NCI-H128 (cell line): ENCODE data around the gene DNAJB13.
A peak's percentile ranks its signal among the peaks of the same experiment; 100 is the strongest.
"Not testable (repeated sequence)": the region's sequence is repeated elsewhere in the genome, so short reads cannot be mapped to it uniquely, and the experiment has no call there.

Experiments used
- DNase-seq: peaks from one replicate; lab custom pipeline; 2025; ENCODE audit not compliant: unreplicated experiment; lab: John Stamatoyannopoulos, UW

DNAJB13 gene

GRCh38 chr11:73976451-73977151 is 25.8 kb downstream of the DNAJB13 start:
- DNase-seq = no peak

DNA sequence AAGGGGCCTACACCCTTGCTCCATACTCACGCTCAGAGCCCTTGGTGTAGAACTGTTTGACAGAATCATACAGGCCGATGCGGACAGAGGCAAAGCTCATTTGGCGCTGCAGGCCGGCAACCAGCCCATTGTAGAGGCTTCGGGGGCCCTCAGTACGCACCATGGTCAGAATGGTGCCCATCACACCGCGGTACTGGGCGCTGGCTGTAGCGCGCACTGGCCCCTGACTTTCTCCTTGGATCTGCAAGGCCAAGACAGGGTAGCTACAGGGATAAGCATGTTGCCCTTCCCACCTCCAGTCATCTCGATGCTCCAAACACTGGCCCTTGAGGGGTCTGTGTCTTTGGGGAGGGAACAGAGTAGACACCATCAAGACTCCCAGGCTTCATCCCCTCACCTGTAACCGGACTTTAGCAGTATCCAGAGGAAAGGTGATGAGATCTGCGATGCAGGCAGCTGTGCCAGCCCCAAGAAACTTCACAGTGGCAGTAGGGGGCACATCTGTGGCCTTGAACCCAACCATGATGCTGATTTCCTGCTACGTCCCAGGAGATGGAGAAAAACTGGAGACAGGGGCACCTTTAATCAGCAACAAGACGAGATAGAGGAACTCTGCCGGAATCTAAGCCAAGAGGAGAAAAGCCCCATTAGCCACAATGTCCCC is 27.2 kb downstream of the DNAJB13 start:
- no peak for DNase-seq

DNA sequence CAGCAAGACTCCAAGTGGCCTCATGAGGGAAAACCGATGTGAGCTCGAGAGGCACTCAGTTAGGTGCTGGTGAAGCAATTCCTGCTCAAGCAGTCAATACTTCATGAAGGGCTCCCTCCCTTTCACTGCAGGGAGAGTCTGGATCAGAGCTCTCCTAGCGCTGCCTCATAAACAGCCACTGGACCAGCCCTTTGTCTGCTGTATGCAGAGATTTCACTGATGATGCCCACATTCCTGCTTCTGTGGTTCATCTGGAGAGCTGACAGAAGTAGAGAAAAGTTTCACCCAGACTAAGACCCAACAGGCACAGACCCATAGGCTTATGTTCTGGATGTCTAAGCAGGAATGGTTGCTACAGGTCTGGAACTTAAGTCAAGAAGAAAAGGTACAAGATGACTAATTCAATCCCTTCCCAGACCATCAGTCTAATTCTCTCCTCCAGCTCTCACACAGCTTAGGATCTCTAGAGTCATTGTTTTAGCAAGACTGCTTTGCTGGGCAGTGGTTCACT is 27.8 kb downstream of the DNAJB13 start:
- no peak for DNase-seq

- peak; percentile 20 for DNase-seq
Observed at GRCh38 chr11:73980001-73980961, 29.5 kb downstream of the DNAJB13 start.

GRCh38 chr11:73981051-73981805 is 30.4 kb downstream of the DNAJB13 start:
- DNase-seq = no peak

GRCh38 chr11:73982595-73982989 is 31.8 kb downstream of the DNAJB13 start, which contains the start of gene UCP2:
TSS of gene UCP2 (minus strand) at chr11:73982843. CDS start at chr11:73978378, 4,465 bp downstream.
- peak; percentile 82 for DNase-seq

- peak; percentile 94 for DNase-seq
Observed at GRCh38 chr11:73982990-73983740, 32.3 kb downstream of the DNAJB13 start.

GRCh38 chr11:73983741-73984538 is 33.1 kb downstream of the DNAJB13 start:
- no peak for DNase-seq

GRCh38 chr11:73985661-73986060 is 34.8 kb downstream of the DNAJB13 start:
- not testable (repeated sequence) for DNase-seq

DNA sequence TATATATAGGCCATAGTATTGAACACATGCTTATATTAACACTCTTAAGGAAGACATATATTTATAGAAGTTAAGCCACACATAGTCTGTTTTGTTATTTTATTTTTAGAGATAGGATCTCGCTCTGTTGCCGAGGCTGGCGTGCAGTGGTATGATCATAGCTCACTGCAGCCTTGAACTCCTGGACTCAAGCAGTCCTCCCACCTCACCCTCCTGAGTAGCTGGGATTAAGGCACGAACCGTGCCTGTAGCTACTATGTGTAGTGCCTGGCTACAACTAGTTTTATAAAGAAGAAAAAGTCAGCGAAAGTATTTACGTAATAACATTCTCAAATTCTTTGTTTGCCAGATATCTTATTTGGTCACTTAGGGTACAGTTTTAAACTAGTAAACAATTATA is 37.4 kb downstream of the DNAJB13 start:
- no peak for DNase-seq

DNA sequence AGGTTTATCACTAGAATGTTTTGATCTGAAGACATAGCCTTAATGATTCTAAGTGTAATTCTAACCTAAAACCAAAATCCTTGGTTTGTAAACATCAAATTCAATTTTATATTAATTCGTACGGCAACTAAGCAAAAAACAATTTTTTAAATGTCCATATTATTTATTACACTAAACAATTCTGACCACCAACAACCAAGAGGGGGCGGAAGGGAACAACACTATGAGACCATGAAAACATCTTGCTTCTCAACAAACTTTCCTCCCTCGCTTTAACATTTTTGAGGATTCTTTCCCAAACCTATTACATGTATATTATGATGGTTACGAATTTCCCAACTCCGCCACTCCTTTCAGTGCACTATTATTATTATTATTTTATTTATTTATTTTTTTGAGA is 38.3 kb downstream of the DNAJB13 start:
- DNase-seq = no peak

- DNase-seq = no peak
Observed at GRCh38 chr11:73990730-73991129, 39.9 kb downstream of the DNAJB13 start.

- DNase-seq = no peak
Observed at GRCh38 chr11:73991471-73992006, 40.7 kb downstream of the DNAJB13 start.

DNA sequence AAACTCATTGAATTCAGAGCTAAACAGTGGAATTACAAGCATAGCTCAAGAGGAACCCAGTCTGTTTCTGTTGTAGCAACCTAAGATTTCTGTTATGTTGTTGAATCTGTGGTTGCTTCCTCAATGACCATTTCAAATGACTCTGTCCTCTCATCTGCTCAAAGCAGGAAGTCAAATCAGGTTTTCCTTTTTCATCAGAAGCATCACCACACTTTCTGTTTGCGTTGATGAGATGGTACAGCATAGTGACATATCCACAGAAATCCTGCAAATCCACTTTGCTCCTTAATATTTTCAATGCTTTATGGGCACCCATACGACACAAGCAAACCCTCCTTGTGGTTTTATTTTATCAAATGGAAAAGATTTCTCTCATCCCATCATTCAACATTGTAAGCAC is 44.4 kb downstream of the DNAJB13 start:
- DNase-seq = no peak

- DNase-seq = no peak
Observed at GRCh38 chr11:73995731-73996130, 44.9 kb downstream of the DNAJB13 start.

DNA sequence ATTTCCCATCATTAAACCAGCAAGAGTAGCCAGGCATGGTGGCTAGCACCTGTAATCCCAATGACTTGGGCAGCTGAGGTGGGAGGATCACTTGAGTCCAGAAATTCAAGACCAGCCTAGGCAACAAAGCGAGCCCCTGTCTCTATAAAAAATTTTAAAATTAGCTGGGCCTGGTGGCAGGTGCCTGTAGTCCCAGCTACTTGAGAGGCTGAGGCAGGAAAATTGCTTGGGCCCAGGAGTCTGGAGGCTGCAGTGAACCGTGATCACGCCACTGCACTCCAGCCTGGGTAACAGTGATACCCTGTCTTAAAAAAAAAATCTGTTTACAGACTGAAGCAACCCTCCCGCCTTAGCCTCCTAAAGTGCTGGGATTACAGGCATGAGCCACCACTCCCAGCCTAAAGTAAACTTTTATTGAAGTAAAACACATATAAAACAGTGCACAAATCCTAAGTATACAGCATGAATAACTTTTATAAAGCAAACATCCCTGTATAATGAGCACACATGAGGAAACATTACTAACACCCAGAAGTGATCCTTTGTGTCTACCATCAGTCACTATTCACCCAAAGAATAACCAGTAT is 45.4 kb downstream of the DNAJB13 start:
- no peak for DNase-seq

DNA sequence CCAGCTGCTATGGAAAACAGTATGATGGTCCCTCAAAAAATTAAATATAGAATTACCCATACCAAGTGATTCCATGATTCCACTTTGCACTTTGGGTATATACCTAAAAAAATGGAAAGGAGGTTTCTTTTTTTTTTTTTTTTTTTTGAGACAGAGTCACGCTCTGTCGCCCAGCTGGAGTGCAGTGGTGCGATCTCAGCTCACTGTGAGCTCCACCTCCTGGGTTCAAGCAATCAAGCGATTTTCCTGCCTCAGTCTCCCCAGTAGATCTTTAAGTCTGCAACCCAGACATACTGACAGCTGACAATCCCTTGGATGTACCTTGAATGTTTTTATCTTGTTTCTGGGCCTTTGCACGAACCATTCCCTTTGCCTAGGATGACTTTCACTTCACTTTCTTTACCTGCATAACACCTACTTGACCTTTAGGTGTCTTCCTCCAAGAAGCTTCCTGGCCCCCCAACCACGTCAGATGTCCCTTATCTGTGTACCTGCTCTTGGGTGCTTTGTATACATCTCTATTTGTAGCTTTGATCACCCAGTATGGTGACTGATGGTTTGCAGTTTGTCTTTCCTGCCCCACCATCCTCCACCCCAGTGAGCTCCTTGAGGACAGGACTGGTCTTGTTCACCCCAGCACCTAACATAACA is 46.4 kb downstream of the DNAJB13 start:
- DNase-seq = no peak
